Activated CD8-positive, alpha-beta memory T cell treated with anti-CD3 and anti-CD28 coated beads for 1 hour (primary cell): ENCODE measurements around the gene IGSF10.

ENCODE experiments used
- DNase-seq, 2 donors: peaks; one replicate each; pipeline ENCODE4 v3.0.0-alpha.2; 2020; ENCODE audit warnings: low read depth in 1 of 2; ENCODE audit errors: extremely low read depth in 1 of 2

IGSF10 gene

DNA sequence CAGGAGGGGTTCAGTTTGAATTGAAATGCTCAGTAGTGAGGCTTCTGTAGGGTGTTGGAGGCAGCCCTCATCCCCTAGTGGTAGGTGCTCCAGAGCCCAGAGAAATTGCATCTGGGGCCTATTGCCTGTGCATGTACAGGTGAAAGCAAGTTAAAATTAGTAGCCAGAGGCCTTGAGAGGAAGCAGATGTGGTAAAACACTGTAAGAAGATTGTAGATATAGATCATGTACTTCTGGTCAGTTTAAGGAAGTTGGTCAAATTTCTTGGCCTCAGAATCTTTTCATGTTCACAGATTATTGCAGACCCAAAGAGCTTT lies 34.6 kb downstream of the IGSF10 start:
- DNase-seq: no peak

DNA sequence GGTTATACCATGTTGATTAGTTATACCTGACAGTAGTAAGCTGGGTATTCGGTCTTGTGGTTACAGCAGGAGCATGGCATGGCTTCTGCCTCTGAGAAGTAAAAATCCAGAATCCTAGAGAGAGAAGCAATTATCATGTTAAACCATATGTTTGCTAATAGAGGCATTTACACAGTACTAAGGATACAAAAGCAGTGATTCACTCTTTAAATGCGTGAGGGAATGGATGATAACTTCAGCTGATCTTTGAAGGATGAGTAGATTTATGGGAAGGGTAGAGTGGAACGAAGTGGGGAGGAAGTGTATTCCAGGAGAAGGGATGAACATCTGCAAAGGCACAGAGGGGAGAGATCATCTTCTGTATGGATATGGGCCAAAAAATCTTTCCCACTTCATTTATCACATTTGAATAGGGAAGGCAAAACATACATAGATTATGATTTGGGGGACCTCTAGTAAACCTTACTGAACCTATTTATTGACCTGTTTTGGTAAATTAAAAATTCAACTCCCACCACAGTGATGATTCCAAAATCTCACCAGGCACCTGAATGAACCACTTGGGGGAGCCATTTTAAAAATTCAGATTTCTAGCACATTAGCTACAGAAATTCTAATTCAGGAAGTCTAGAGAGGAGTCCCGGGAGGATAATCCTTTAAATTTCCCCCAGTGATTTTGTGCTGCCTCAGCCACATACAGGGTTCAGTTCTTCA lies 35.1 kb downstream of the IGSF10 start:
- DNase-seq: no peak

- no peak for DNase-seq
These were observed 37.8 kb downstream of the IGSF10 start for GRCh38 chr3:151423091-151423490.

- no peak for DNase-seq
These were observed 38.9 kb downstream of the IGSF10 start for GRCh38 chr3:151421938-151422337.

GRCh38 chr3:151419806-151420205 lies 41.1 kb downstream of the IGSF10 start:
- no peak for DNase-seq

- no peak for DNase-seq
These were observed 45.6 kb downstream of the IGSF10 start for GRCh38 chr3:151415289-151415688.

DNA sequence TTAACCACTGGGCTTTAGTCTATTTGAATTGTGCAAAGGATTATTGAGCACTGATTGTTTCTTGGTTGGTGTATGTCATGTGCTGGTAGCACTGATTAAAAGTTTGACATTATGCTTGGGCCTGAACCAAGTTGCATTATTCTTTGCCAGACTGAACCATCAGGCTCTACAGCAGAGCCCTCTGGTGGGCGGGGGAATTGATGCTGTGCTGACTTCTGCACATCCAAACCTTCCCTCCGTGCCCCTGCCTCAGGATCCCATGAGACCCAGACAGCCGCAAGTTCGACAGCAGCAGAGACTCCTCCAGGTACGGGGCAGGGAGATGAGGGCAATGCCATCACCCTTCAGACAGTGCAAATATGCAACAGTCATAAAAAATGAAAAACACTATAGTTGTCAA lies 47.9 kb downstream of the IGSF10 start:
- DNase-seq: no peak
